Inflammatory macrophage (primary cell): Measurements from ENCODE around the gene PWP2.
"Not testable (repeated sequence)": the region's sequence is repeated elsewhere in the genome, so short reads cannot be mapped to it uniquely, and the experiment has no call there.

Experiments used
- DNase-seq, 2 donors: peaks; one replicate each; pipeline ENCODE4 v3.0.0-alpha.2; 2020 to 2022

Gene PWP2

DNA sequence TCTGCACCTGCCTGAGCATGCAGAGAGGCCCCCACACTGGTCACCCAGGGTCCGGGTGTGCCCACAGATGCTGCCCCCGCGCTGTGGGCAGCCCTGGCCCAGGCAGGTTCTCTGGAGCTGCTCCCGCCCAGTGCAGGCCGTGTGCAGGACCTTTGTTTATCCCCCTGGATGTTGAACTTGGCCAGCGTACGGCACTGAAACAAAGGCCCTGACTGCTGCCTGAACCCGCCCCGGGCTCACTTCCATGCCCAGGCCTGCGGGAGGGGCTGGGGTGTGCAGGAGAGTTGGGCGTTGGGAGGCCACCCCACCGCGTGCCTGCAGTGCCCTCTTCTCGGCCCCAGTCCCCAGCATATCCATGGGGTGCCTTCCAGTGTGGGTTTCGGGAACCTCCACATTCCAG lies 58.7 kb downstream of the PWP2 start:
- DNase-seq = not testable (repeated sequence)

- DNase-seq = not testable (repeated sequence)
These were observed 60.3 kb downstream of the PWP2 start for GRCh38 chr21:44167527-44167926.

- DNase-seq = not testable (repeated sequence)
These were observed 63.1 kb downstream of the PWP2 start for GRCh38 chr21:44170326-44170725.

GRCh38 chr21:44170863-44171262 lies 63.7 kb downstream of the PWP2 start:
- not testable (repeated sequence) for DNase-seq

DNA sequence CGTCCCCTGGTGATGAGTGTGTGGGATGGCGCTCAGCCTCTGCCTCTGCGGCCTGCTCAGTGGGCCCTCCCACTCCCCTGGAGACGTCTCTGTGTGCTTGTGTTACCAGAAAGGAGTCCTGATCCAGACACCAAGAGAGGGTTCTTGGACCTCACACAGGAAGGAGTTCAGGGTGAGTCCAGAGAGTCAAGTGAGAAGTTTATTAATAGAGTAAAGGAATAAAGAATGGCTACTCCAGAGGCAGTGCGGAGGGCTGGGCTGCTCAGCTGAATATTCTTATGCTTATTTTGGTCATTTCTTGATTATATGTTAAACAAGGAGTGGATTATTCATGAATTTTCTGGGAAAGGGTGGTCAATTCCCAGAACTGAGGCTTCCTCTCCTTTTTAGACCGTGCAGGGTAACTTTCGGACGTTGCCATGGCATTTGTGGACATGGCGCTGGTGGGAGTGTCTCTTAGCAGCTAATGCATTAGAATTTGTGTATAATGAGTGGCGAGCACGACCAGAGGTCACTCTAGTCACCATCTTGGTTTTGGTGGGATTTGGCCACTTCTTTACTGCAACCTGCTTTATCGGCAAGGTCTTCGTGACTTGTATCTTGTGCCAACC lies 64.9 kb downstream of the PWP2 start:
- DNase-seq = not testable (repeated sequence)

GRCh38 chr21:44172741-44173140 lies 65.5 kb downstream of the PWP2 start:
- DNase-seq = not testable (repeated sequence)

DNA sequence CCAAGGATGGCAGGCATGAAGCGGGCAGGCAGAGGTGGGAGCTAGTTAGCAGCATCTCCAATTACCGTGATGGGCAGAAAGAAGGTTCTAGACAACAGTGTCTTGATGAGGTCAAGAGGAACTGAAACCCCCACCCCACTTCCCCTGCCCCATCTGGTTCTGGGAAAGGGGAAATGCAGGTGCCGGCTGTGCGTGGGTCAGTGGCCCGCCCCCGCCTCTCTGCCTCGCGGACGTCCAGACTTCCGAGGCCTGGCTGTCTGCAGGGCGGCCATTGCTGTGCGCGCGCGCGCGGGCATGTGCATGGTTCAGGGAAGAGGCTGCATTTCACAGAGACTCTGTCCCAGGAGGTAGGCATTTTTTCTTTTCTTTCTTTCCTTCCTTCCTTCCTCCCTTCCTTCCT lies 68.0 kb downstream of the PWP2 start:
- DNase-seq = peak; percentile 1 to 14

DNA sequence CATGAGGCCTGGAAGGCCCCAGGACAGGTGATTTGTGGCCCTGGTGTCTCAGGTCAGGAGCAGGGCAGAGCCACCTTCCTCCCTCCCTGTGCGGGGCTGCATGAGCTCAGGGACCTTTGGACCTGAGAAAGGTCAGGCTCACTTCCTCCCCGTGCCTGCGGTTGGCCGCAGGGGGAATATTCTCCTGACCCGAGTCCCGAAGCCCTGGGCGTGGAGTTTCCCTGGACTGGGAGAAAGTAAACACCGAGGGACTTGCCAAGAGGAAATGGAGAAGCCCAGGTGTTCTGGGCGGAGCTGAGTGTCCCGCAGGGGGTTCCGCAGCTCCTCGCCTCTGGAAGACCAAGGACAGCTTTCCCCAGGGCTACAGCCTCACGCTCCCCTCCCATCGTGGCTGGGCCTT lies 68.9 kb downstream of the PWP2 start:
- not testable (repeated sequence) for DNase-seq
